GM12865 (cell line): ENCODE results near the gene SCYL3.

Source experiments
- DNase-seq: peaks from one replicate; pipeline ENCODE4 v3.0.0; 2010; ENCODE audit warnings: low read depth
- H3K4me3 ChIP-seq: 2 replicates; pipeline ENCODE4 v1.5.1; 2011; ENCODE audit warnings: mild to moderate bottlenecking, low read depth, low read length, control low read depth
- CTCF ChIP-seq: IDR thresholded peaks from 2 replicates; pipeline ENCODE4 v1.5.1; 2011; ENCODE audit warnings: low read length, control low read depth, low read depth, inconsistent platforms; ENCODE audit not compliant: insufficient read depth; ENCODE audit errors: missing control alignments

Gene SCYL3

GRCh38 chr1:169915150-169915549 lies 21.5 kb upstream of the SCYL3 start:
- DNase-seq: no peak
- peak overlapping the region; percentile 35; the same call in 1 of the 2 replicates for H3K4me3 ChIP-seq
- TF ChIP-seq CTCF: no peak

- no peak for DNase-seq
- H3K4me3 ChIP-seq: no peak overlapping the region
- TF ChIP-seq CTCF: no peak
These were observed 20.8 kb upstream of the SCYL3 start for GRCh38 chr1:169914531-169914930.

- no peak for DNase-seq
- H3K4me3 ChIP-seq: no peak overlapping the region
- TF ChIP-seq CTCF: no peak
These were observed 15.8 kb upstream of the SCYL3 start for GRCh38 chr1:169909499-169909898.

GRCh38 chr1:169906938-169907337 lies 13.2 kb upstream of the SCYL3 start:
- no peak for DNase-seq
- no peak overlapping the region for H3K4me3 ChIP-seq
- no peak for TF ChIP-seq CTCF

- TF ChIP-seq CTCF: no peak
- DNase-seq: peak; percentile 28
- no peak overlapping the region for H3K4me3 ChIP-seq
These were observed 11.1 kb upstream of the SCYL3 start for GRCh38 chr1:169904834-169905233.

- H3K4me3 ChIP-seq: no peak overlapping the region
- DNase-seq: no peak
- TF ChIP-seq CTCF: no peak
These were observed 9.1 kb upstream of the SCYL3 start for GRCh38 chr1:169902751-169903150.

GRCh38 chr1:169901115-169901514 lies 7.4 kb upstream of the SCYL3 start:
- no peak for TF ChIP-seq CTCF
- no peak for DNase-seq
- no peak overlapping the region for H3K4me3 ChIP-seq
